Endodermal cell (in vitro differentiated cells): ENCODE measurements around the gene MAST2. TPM values are rescaled to one million over a fixed set of nuclear protein-coding genes. Genes with fewer than 3 reads are reported as not detected.
"Not testable (repeated sequence)": the region's sequence is repeated elsewhere in the genome, so short reads cannot be mapped to it uniquely, and the experiment has no call there.

Experiments used
- DNase-seq: peaks from one replicate; pipeline ENCODE4 v3.0.0-alpha.2; 2017
- H3K27ac ChIP-seq: 2 replicates; pipeline ENCODE4 v1.5.1; 2013; ENCODE audit warnings: mild to moderate bottlenecking, low read depth, low read length, moderate library complexity
- H3K27me3 ChIP-seq: 2 replicates; pipeline ENCODE4 v1.6.1; 2013; ENCODE audit warnings: mild to moderate bottlenecking, low read length, moderate library complexity; ENCODE audit not compliant: insufficient read depth, control insufficient read depth, poor library complexity, severe bottlenecking
- H3K36me3 ChIP-seq: 2 replicates; pipeline ENCODE4 v1.7.0; 2013; ENCODE audit warnings: mild to moderate bottlenecking, low read length, moderate library complexity; ENCODE audit not compliant: control insufficient read depth, insufficient read depth
- H3K4me1 ChIP-seq: one replicate; pipeline ENCODE4 v1.7.0; 2013; ENCODE audit warnings: low read length; ENCODE audit not compliant: control insufficient read depth, insufficient read depth
- H3K4me3 ChIP-seq: 2 replicates; pipeline ENCODE4 v1.5.1; 2013; ENCODE audit warnings: mild to moderate bottlenecking, low read length, moderate library complexity
- H3K9ac ChIP-seq: 2 replicates; pipeline ENCODE4 v1.6.1; 2013; ENCODE audit warnings: mild to moderate bottlenecking, low read length, moderate library complexity; ENCODE audit not compliant: poor library complexity, severe bottlenecking; ENCODE audit errors: extremely low read depth
- H3K9me3 ChIP-seq: 2 replicates; pipeline ENCODE4 v1.6.1; 2013; ENCODE audit warnings: mild to moderate bottlenecking, low read length, moderate library complexity; ENCODE audit not compliant: control insufficient read depth
- H3K27ac Mint-ChIP-seq: 2 replicates; pipeline ENCODE4 v1.8.0; 2020; ENCODE audit warnings: mixed read lengths
- H3K27me3 Mint-ChIP-seq: 2 replicates; pipeline ENCODE4 v1.8.0; 2021; ENCODE audit warnings: mild to moderate bottlenecking, mixed read lengths; ENCODE audit not compliant: insufficient read depth
- H3K36me3 Mint-ChIP-seq: 2 replicates; pipeline ENCODE4 v1.8.0; 2020; ENCODE audit warnings: low read depth, mixed read lengths
- H3K4me1 Mint-ChIP-seq: 2 replicates; pipeline ENCODE4 v1.8.0; 2020; ENCODE audit warnings: mixed read lengths
- H3K4me3 Mint-ChIP-seq: 2 replicates; pipeline ENCODE4 v1.8.0; 2020; ENCODE audit warnings: mild to moderate bottlenecking, moderate library complexity, mixed read lengths
- H3K9me3 Mint-ChIP-seq: 2 replicates; pipeline ENCODE4 v1.8.0; 2020; ENCODE audit warnings: mild to moderate bottlenecking, mixed read lengths
- WGBS, 2 experiments: methylation state at CpG; one replicate each; pipeline versions ENCODE4 v1.1.5 to v1.1.7; 2013; ENCODE audit warnings: missing lambda C conversion rate in 2 of 2, mixed read lengths in 1 of 2; ENCODE audit not compliant: insufficient coverage in 1 of 2, insufficient read length in 1 of 2; 5-methylcytosine and 5-hydroxymethylcytosine counted together
- total RNA-seq, 2 donors: library from RNA; stranded (reverse); fragmentation: NEBNext Ultra II Directional in 1 of 2; extraction: Animal tissue kit (Norgen Biotek cat#: 25700) in 1 of 2; gene quantifications; 2 replicates in 1 of 2; 3 replicates in 1 of 2; pipeline ENCODE4 v1.2.1, GENCODE V29; 2021
- TF ChIP-seq, protein P1 (sequence below): fragments of 200-600 bp; sonication (generic); conservative IDR thresholded peaks from 2 replicates; pipeline ENCODE4 v1.5.0; 2021; ENCODE audit warnings: antibody characterized with exemption, mild to moderate bottlenecking

MAST2 gene
- total RNA-seq, 2 donors from 2014 or later, result 46.3 to 60.7 TPM

DNA sequence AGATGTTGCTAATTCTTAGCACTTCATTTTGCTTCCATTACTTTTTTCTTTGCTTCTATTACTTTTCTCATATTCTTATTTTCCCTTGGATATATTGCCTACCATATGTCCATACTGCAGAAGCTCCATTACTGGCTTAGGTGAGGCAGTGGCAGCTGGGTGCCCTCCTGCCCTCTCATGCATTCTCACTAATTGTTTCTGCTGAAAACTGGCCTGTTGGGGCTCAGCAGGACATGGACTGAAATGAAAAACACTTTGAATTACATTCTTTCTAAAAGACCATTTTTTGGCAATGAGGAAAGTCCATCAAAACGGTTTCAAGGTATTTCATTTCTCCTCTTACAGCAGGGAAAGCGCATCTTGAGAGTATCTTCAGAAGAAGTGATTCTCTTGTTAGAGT, 122.9 kb downstream of the MAST2 start:
- no peak overlapping the region for H3K9ac ChIP-seq

DNA sequence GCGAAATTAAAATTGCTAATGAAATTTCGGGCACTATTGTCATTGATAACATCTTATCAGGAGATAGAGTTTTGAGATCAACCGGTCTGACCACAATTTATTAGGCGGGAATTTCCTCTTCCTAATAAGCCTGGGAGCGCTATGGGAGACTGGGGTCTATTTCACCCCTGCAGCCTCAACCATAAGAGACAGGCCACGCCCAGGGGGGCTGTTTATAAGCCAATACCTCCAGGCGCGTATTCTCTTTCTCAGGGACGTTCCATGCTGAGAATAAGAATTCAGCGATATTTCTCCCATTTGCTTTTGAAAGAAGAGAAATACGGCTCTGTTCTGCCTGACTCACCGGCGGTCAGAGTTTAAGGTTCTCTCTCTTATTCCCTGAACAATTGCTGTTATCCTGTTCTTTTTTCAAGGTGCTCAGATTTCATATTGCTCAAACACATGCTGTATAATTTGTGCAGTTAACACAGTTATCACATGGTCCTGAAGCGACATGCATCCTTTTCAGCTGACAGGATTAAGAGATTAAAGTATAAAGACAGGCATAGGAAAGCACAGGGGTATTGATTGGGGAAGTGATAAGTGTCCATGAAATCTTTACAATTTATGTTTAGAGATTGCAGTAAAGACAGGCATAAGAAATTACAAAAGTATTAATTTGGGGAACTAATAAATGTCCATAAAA, 124.0 kb downstream of the MAST2 start:
- not testable (repeated sequence) for H3K9me3 Mint-ChIP-seq, H3K36me3 Mint-ChIP-seq, H3K9me3 ChIP-seq, H3K27me3 Mint-ChIP-seq, H3K36me3 ChIP-seq, H3K9ac ChIP-seq, H3K27ac ChIP-seq, H3K27me3 ChIP-seq
- Mint-ChIP-seq H3K27ac (peak overlapping the region; percentile 37), H3K4me3 (peak overlapping the region; percentile 47), H3K4me1 (peaks cover 72% of the 10 kb centered on the region)
- peak; percentile 87 for DNase-seq
- WGBS, 2 experiments, result 6 to 8% methylated on average over 12 to 14 of the region's 14 CpGs
- Histone ChIP-seq H3K4me3 (peak overlapping the region; percentile 51), H3K4me1 (peaks cover 24% of the 10 kb centered on the region)

More for the DNA sequence above, 122.9 kb downstream of the MAST2 start:
- Mint-ChIP-seq H3K27me3 (no peaks in the 10 kb centered on the region), H3K4me1 (peaks cover 74% of the 10 kb centered on the region), H3K9me3 (no peaks in the 10 kb centered on the region), H3K4me3 (peak overlapping the region; percentile 47), H3K36me3 (peaks cover 3% of the 10 kb centered on the region), H3K27ac (peak overlapping the region; percentile 37)
- TF ChIP-seq, protein P1, sequence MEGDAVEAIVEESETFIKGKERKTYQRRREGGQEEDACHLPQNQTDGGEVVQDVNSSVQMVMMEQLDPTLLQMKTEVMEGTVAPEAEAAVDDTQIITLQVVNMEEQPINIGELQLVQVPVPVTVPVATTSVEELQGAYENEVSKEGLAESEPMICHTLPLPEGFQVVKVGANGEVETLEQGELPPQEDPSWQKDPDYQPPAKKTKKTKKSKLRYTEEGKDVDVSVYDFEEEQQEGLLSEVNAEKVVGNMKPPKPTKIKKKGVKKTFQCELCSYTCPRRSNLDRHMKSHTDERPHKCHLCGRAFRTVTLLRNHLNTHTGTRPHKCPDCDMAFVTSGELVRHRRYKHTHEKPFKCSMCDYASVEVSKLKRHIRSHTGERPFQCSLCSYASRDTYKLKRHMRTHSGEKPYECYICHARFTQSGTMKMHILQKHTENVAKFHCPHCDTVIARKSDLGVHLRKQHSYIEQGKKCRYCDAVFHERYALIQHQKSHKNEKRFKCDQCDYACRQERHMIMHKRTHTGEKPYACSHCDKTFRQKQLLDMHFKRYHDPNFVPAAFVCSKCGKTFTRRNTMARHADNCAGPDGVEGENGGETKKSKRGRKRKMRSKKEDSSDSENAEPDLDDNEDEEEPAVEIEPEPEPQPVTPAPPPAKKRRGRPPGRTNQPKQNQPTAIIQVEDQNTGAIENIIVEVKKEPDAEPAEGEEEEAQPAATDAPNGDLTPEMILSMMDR, result no peak
- Histone ChIP-seq H3K4me1 (peaks cover 24% of the 10 kb centered on the region), H3K27me3 (no peaks in the 10 kb centered on the region), H3K36me3 (no peaks in the 10 kb centered on the region), H3K9me3 (peaks cover 8% of the 10 kb centered on the region), H3K4me3 (peak overlapping the region; percentile 54), H3K27ac (no peak overlapping the region)
- 34% methylated on average over 2 of the region's 2 CpGs; no CpG with 5 or more reads in 1 of the 2 experiments for WGBS, 2 experiments
- DNase-seq, result peak; percentile 59

DNA sequence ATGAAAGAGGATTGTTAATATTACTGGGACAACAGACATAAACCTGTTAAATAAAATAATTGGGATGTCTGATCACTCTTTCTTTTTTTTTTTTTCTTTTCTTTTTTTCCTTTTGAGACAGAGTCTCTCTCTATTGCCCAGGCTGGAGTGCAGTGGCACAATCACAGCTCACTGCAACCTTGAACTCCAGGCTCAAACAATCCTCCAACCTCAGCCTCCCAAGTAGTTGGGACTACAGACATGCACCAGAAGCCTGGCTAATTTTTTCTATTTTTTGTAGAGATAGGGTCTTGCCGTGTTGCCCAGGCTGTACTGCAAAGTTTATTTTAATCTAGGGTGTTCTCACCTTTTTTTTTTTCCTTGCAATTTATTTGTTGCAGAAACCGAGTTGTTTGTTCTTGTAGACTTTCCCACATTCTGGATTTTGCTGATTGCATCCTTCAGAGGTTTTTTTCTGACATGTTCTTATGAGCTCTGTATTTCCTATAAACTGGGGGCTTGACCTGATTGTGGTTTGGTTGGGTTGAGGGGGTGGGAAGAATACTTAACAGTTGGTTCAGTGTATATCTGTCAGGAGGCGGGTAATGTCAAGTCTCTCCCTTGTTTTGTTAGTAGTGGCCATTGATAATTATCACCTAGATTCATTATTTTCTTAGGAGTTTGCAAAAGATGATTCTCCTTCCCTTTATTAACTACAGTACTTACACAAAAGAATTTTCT, 125.2 kb downstream of the MAST2 start:
- Histone ChIP-seq H3K27ac (no peak overlapping the region), H3K36me3 (no peaks in the 10 kb centered on the region), H3K9ac (no peak overlapping the region), H3K9me3 (no peaks in the 10 kb centered on the region), H3K4me1 (peaks cover 24% of the 10 kb centered on the region), H3K27me3 (no peaks in the 10 kb centered on the region), H3K4me3 (no peak overlapping the region)
- peaks cover 65% of the 10 kb centered on the region for H3K4me1 Mint-ChIP-seq
- peaks cover 2% of the 10 kb centered on the region for H3K36me3 Mint-ChIP-seq
- TF ChIP-seq, protein P1, result no peak
- WGBS, 2 experiments, result 57% methylated on average over 3 of the region's 3 CpGs; no CpG with 5 or more reads in 1 of the 2 experiments
- H3K9me3 Mint-ChIP-seq, result no peaks in the 10 kb centered on the region
- no peak overlapping the region for H3K4me3 Mint-ChIP-seq
- DNase-seq, result peak; percentile 47
- H3K27me3 Mint-ChIP-seq, result no peaks in the 10 kb centered on the region
- peak overlapping the region; percentile 92 for H3K27ac Mint-ChIP-seq
